Loucy (cell line): Measurements from ENCODE around the gene IGSF11.

Source experiments
- H2AFZ ChIP-seq: fragments of 200-600 bp; sonication (generic); 2 replicates; pipeline ENCODE4 v1.6.0; 2016; ENCODE audit warnings: antibody characterized with exemption, mild to moderate bottlenecking, low read length, moderate library complexity
- H3F3A ChIP-seq: fragments of 200-600 bp; 2 replicates; pipeline ENCODE4 v1.6.0; 2016; ENCODE audit warnings: antibody characterized with exemption, low read depth, mild to moderate bottlenecking
- H3K27me3 ChIP-seq: fragments of 200-600 bp; sonication (generic); 2 replicates; pipeline ENCODE4 v1.6.1; 2014; ENCODE audit warnings: low read length, mild to moderate bottlenecking; ENCODE audit not compliant: insufficient read depth, poor library complexity, severe bottlenecking
- H3K36me3 ChIP-seq: fragments of 200-600 bp; sonication (generic); 2 replicates; pipeline ENCODE4 v1.6.1; 2016; ENCODE audit warnings: low read length; ENCODE audit not compliant: insufficient read depth
- H3K4me1 ChIP-seq: fragments of 200-600 bp; sonication (generic); 2 replicates; pipeline ENCODE4 v1.5.1; 2014; ENCODE audit warnings: low read length, mild to moderate bottlenecking; ENCODE audit not compliant: insufficient read depth, poor library complexity, severe bottlenecking
- H3K4me2 ChIP-seq: fragments of 200-600 bp; sonication (generic); 2 replicates; pipeline ENCODE4 v1.6.0; 2014; ENCODE audit warnings: antibody characterized with exemption, low read length, low read depth, mild to moderate bottlenecking; ENCODE audit not compliant: poor library complexity, severe bottlenecking
- H3K4me3 ChIP-seq: fragments of 200-600 bp; sonication (generic); 2 replicates; pipeline ENCODE4 v1.5.1; 2014; ENCODE audit warnings: low read length, mild to moderate bottlenecking, mixed read lengths; ENCODE audit not compliant: poor library complexity, severe bottlenecking
- H3K79me2 ChIP-seq: fragments of 200-600 bp; sonication (generic); 2 replicates; pipeline ENCODE4 v1.6.1; 2014; ENCODE audit warnings: low read length; ENCODE audit not compliant: insufficient read depth
- H3K9ac ChIP-seq: fragments of 200-600 bp; sonication (generic); 2 replicates; pipeline ENCODE4 v1.6.0; 2014; ENCODE audit warnings: mild to moderate bottlenecking, low read depth, low read length, moderate library complexity; ENCODE audit not compliant: poor library complexity, severe bottlenecking
- H3K9me2 ChIP-seq: fragments of 200-600 bp; sonication (generic); replicated peaks from 2 replicates; pipeline ENCODE4 v1.6.1; 2016; ENCODE audit warnings: low read depth, low read length, mixed read lengths
- H3K9me3 ChIP-seq: fragments of 200-600 bp; sonication (generic); 2 replicates; pipeline ENCODE4 v1.6.1; 2014; ENCODE audit warnings: mild to moderate bottlenecking, antibody characterized with exemption, low read length, low read depth; ENCODE audit not compliant: insufficient read depth
- H4K20me1 ChIP-seq: fragments of 200-600 bp; sonication (generic); 2 replicates; pipeline ENCODE4 v1.6.0; 2014; ENCODE audit warnings: antibody characterized with exemption, low read length, mild to moderate bottlenecking; ENCODE audit not compliant: insufficient read depth, poor library complexity, severe bottlenecking
- CTCF ChIP-seq: fragments of 200-600 bp; sonication (generic); conservative IDR thresholded peaks from 2 replicates; pipeline ENCODE4 v1.5.1; 2014; ENCODE audit warnings: mild to moderate bottlenecking, antibody characterized with exemption, low read length
- EZH2phosphoT487 ChIP-seq: fragments of 200-600 bp; IDR thresholded peaks from 2 replicates; pipeline ENCODE4 v1.6.1; 2018; ENCODE audit warnings: antibody characterized with exemption, mild to moderate bottlenecking, moderate library complexity, borderline replicate concordance

IGSF11 gene

DNA sequence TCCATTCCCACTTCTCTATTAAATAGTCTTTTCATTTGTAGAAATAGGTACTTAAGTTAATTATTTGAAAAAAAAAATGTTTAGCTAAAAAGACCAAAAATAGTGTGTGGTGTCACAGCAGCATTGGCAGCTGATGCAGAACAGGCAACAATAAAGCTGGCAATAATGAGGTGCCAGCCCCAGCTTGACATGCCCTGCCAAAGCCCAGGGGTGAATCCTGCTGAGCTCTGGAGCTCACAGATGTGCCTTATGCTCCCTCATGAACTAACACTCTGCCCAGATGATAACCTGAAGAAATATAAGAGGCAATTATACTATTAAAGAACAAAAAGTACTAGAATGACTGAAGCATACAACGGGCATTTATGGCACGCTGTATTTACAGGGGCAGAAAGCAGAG lies 63.8 kb downstream of the IGSF11 start:
- no peaks in the 10 kb centered on the region for H3K9me2 ChIP-seq
- no peaks in the 10 kb centered on the region for H3K4me1 ChIP-seq
- H3K27me3 ChIP-seq, result no peaks in the 10 kb centered on the region

GRCh38 chr3:118968640-118969039 lies 66.0 kb downstream of the IGSF11 start:
- no peak for TF ChIP-seq EZH2phosphoT487
- TF ChIP-seq CTCF, result no peak
- Histone ChIP-seq H3K36me3 (no peaks in the 10 kb centered on the region), H3K27me3 (no peaks in the 10 kb centered on the region), H3K9ac (no peak overlapping the region), H3K9me2 (no peaks in the 10 kb centered on the region), H3K4me3 (no peak overlapping the region), H3K4me2 (no peak overlapping the region), H3K9me3 (no peaks in the 10 kb centered on the region), H4K20me1 (no peaks in the 10 kb centered on the region), H2AFZ (no peak overlapping the region), H3K79me2 (no peaks in the 10 kb centered on the region), H3F3A (no peaks in the 10 kb centered on the region), H3K4me1 (no peaks in the 10 kb centered on the region)

More for the DNA sequence above, 63.8 kb downstream of the IGSF11 start:
- TF ChIP-seq EZH2phosphoT487, result no peak
- TF ChIP-seq CTCF, result no peak
- Histone ChIP-seq H4K20me1 (no peaks in the 10 kb centered on the region), H3K79me2 (no peaks in the 10 kb centered on the region), H3K4me2 (no peak overlapping the region), H3K9ac (no peak overlapping the region), H2AFZ (no peak overlapping the region), H3K36me3 (no peaks in the 10 kb centered on the region), H3F3A (no peaks in the 10 kb centered on the region), H3K9me3 (no peaks in the 10 kb centered on the region), H3K4me3 (no peak overlapping the region)

GRCh38 chr3:118968111-118968510 lies 66.5 kb downstream of the IGSF11 start:
- Histone ChIP-seq H4K20me1 (no peaks in the 10 kb centered on the region), H3K27me3 (no peaks in the 10 kb centered on the region), H3K4me3 (no peak overlapping the region), H3K36me3 (no peaks in the 10 kb centered on the region), H3K9ac (no peak overlapping the region), H3K79me2 (no peaks in the 10 kb centered on the region), H3K9me3 (no peaks in the 10 kb centered on the region), H3K4me1 (no peaks in the 10 kb centered on the region), H3K9me2 (no peaks in the 10 kb centered on the region), H2AFZ (no peak overlapping the region), H3F3A (no peaks in the 10 kb centered on the region), H3K4me2 (no peak overlapping the region)
- TF ChIP-seq EZH2phosphoT487 (no peak), CTCF (no peak)
